Trophoblast cell (in vitro differentiated cells and primary cell): Measurements from ENCODE around the gene LRP5.

ENCODE experiments used
- DNase-seq, 2 donors: peaks; one replicate each; pipeline ENCODE4 v3.0.0-alpha.2; 2016
- H2AFZ ChIP-seq: 2 replicates; pipeline ENCODE4 v1.6.1; 2013; ENCODE audit warnings: low read length, moderate library complexity, mild to moderate bottlenecking; ENCODE audit not compliant: insufficient read depth, poor library complexity
- H2AK5ac ChIP-seq: 2 replicates; pipeline ENCODE4 v1.6.1; 2013; ENCODE audit warnings: mild to moderate bottlenecking, low read length
- H2BK120ac ChIP-seq: 2 replicates; pipeline ENCODE4 v1.6.1; 2013; ENCODE audit warnings: low read length, mild to moderate bottlenecking, moderate library complexity; ENCODE audit not compliant: insufficient read depth, poor library complexity
- H2BK12ac ChIP-seq: 2 replicates; pipeline ENCODE4 v1.6.1; 2013; ENCODE audit warnings: mild to moderate bottlenecking, low read length, moderate library complexity
- H2BK5ac ChIP-seq: 2 replicates; pipeline ENCODE4 v1.6.1; 2013; ENCODE audit warnings: low read length, low read depth, moderate library complexity, mild to moderate bottlenecking; ENCODE audit not compliant: poor library complexity
- H3K14ac ChIP-seq: 2 replicates; pipeline ENCODE4 v1.6.1; 2013; ENCODE audit warnings: mild to moderate bottlenecking, low read length
- H3K18ac ChIP-seq: 2 replicates; pipeline ENCODE4 v1.6.1; 2013; ENCODE audit warnings: mild to moderate bottlenecking, low read length
- H3K23ac ChIP-seq: 2 replicates; pipeline ENCODE4 v1.6.1; 2013; ENCODE audit warnings: low read length
- H3K27ac ChIP-seq: 2 replicates; pipeline ENCODE4 v1.5.1; 2013; ENCODE audit warnings: low read depth, mild to moderate bottlenecking, inconsistent platforms, low read length, moderate library complexity
- H3K27me3 ChIP-seq: 2 replicates; pipeline ENCODE4 v1.6.1; 2013; ENCODE audit warnings: inconsistent platforms, mild to moderate bottlenecking, low read length, moderate library complexity; ENCODE audit not compliant: insufficient read depth
- H3K36me3 ChIP-seq, 2 experiments: 1 replicate in 1 of 2; 2 replicates in 1 of 2; pipeline ENCODE4 v1.6.1; 2013; ENCODE audit warnings: low read length in 2 of 2, mild to moderate bottlenecking in 2 of 2, moderate library complexity in 1 of 2; ENCODE audit not compliant: insufficient read depth in 2 of 2, control insufficient read depth in 1 of 2
- H3K4ac ChIP-seq: 2 replicates; pipeline ENCODE4 v1.6.1; 2013; ENCODE audit warnings: low read depth, mild to moderate bottlenecking, low read length, moderate library complexity
- H3K4me1 ChIP-seq, 2 experiments: 1 replicate in 1 of 2; 2 replicates in 1 of 2; pipeline ENCODE4 v1.6.1; 2013; ENCODE audit warnings: low read length in 2 of 2, mild to moderate bottlenecking in 2 of 2, moderate library complexity in 1 of 2; ENCODE audit not compliant: insufficient read depth in 2 of 2, control insufficient read depth in 1 of 2
- H3K4me2 ChIP-seq: 2 replicates; pipeline ENCODE4 v1.6.1; 2013; ENCODE audit warnings: inconsistent platforms, mild to moderate bottlenecking, low read length, moderate library complexity
- H3K4me3 ChIP-seq: 2 replicates; pipeline ENCODE4 v1.5.1; 2013; ENCODE audit warnings: mild to moderate bottlenecking, low read depth, low read length, inconsistent platforms
- H3K79me1 ChIP-seq: one replicate; pipeline ENCODE4 v1.6.1; 2013; ENCODE audit warnings: low read length
- H3K79me2 ChIP-seq: 2 replicates; pipeline ENCODE4 v1.6.1; 2013; ENCODE audit warnings: low read length, mild to moderate bottlenecking; ENCODE audit not compliant: control insufficient read depth, insufficient read depth, poor library complexity
- H3K9ac ChIP-seq: 2 replicates; pipeline ENCODE4 v1.6.1; 2013; ENCODE audit warnings: mild to moderate bottlenecking, low read length
- H3K9me3 ChIP-seq: 2 replicates; pipeline ENCODE4 v1.6.1; 2013; ENCODE audit warnings: low read depth, mild to moderate bottlenecking, control low read depth, inconsistent platforms, low read length; ENCODE audit not compliant: insufficient read depth
- H4K12ac ChIP-seq: 2 replicates; pipeline ENCODE4 v1.6.1; 2013; ENCODE audit warnings: low read depth, mild to moderate bottlenecking, low read length, moderate library complexity
- H4K8ac ChIP-seq: 2 replicates; pipeline ENCODE4 v1.6.1; 2013; ENCODE audit warnings: low read depth, mild to moderate bottlenecking, low read length, moderate library complexity
- H4K91ac ChIP-seq: one replicate; pipeline ENCODE4 v1.6.1; 2013; ENCODE audit warnings: low read depth, mild to moderate bottlenecking, low read length, moderate library complexity
- WGBS: extraction: QIAGEN DNeasy Blood & Tissue Kit; methylation state at CpG from one replicate; pipeline ENCODE4 v1.1.7; 2013; ENCODE audit warnings: missing lambda C conversion rate; ENCODE audit not compliant: insufficient read length, insufficient coverage; ENCODE audit errors: extremely low coverage; 5-methylcytosine and 5-hydroxymethylcytosine counted together

LRP5 gene

GRCh38 chr11:68372625-68373024 lies 60.2 kb downstream of the LRP5 start:
- no peak overlapping the region for H3K4me2 ChIP-seq
- no peak overlapping the region for H4K12ac ChIP-seq
- no peak overlapping the region for H3K14ac ChIP-seq
- no peak overlapping the region for H3K4ac ChIP-seq
- peaks cover 2% of the 10 kb centered on the region for H3K79me1 ChIP-seq
- no peak overlapping the region for H2BK120ac ChIP-seq
- DNase-seq, result no peak
- no peaks in the 10 kb centered on the region for H3K79me2 ChIP-seq
- H2AK5ac ChIP-seq, result no peak overlapping the region
- H2BK12ac ChIP-seq, result no peak overlapping the region
- H3K27me3 ChIP-seq, result no peaks in the 10 kb centered on the region
- no peak overlapping the region for H3K9ac ChIP-seq
- no peak overlapping the region for H3K4me3 ChIP-seq
- H4K8ac ChIP-seq, result no peak overlapping the region
- H2AFZ ChIP-seq, result no peak overlapping the region
- WGBS, result no CpG with 5 or more reads among the region's 15 CpGs
- H3K9me3 ChIP-seq, result peaks cover 4% of the 10 kb centered on the region
- H4K91ac ChIP-seq, result no peak overlapping the region
- H3K23ac ChIP-seq, result no peak overlapping the region
- no peak overlapping the region for H2BK5ac ChIP-seq
- H3K36me3 ChIP-seq, result peaks cover 0 to 5% of the 10 kb centered on the region in 2 experiments
- H3K27ac ChIP-seq, result no peak overlapping the region
- H3K18ac ChIP-seq, result no peak overlapping the region
- H3K4me1 ChIP-seq, result peaks cover 29 to 40% of the 10 kb centered on the region in 2 experiments

GRCh38 chr11:68373189-68373814 lies 60.9 kb downstream of the LRP5 start:
- Histone ChIP-seq H3K4me3 (no peak overlapping the region), H4K12ac (no peak overlapping the region), H2BK120ac (no peak overlapping the region), H3K9ac (no peak overlapping the region), H3K4me2 (no peak overlapping the region), H3K79me2 (no peaks in the 10 kb centered on the region), H3K18ac (peak overlapping the region; percentile 27), H3K36me3 (peaks cover 0 to 5% of the 10 kb centered on the region in 2 experiments), H4K91ac (peak overlapping the region; percentile 1), H3K23ac (no peak overlapping the region), H2BK12ac (peak overlapping the region; percentile 20), H3K4me1 (peaks cover 29 to 40% of the 10 kb centered on the region in 2 experiments), H2BK5ac (no peak overlapping the region), H2AFZ (no peak overlapping the region), H2AK5ac (peak overlapping the region; percentile 31), H3K27ac (peak overlapping the region; percentile 2), H3K79me1 (peaks cover 2% of the 10 kb centered on the region), H3K27me3 (no peaks in the 10 kb centered on the region), H3K4ac (no peak overlapping the region), H3K9me3 (peaks cover 4% of the 10 kb centered on the region), H3K14ac (peak overlapping the region; percentile 2), H4K8ac (no peak overlapping the region)
- WGBS, result no CpG with 5 or more reads among the region's 22 CpGs
- no peak for DNase-seq

GRCh38 chr11:68373815-68374501 lies 61.6 kb downstream of the LRP5 start:
- DNase-seq, result no peak
- Histone ChIP-seq H2AFZ (no peak overlapping the region), H3K4me1 (peaks cover 29 to 40% of the 10 kb centered on the region in 2 experiments), H3K9ac (no peak overlapping the region), H2BK5ac (no peak overlapping the region), H3K27ac (peak overlapping the region; percentile 2), H2BK12ac (no peak overlapping the region), H3K4ac (no peak overlapping the region), H3K18ac (no peak overlapping the region), H3K36me3 (peaks cover 0 to 5% of the 10 kb centered on the region in 2 experiments), H3K79me2 (no peaks in the 10 kb centered on the region), H3K14ac (no peak overlapping the region), H3K79me1 (peaks cover 2% of the 10 kb centered on the region), H3K4me3 (no peak overlapping the region), H2AK5ac (no peak overlapping the region), H3K4me2 (peak overlapping the region; percentile 25), H3K27me3 (no peaks in the 10 kb centered on the region), H3K23ac (no peak overlapping the region), H4K8ac (no peak overlapping the region), H4K91ac (peak overlapping the region; percentile 1), H4K12ac (no peak overlapping the region), H2BK120ac (no peak overlapping the region), H3K9me3 (peaks cover 4% of the 10 kb centered on the region)
- WGBS, result no CpG with 5 or more reads among the region's 33 CpGs

GRCh38 chr11:68374531-68374930 lies 62.1 kb downstream of the LRP5 start:
- Histone ChIP-seq H3K23ac (no peak overlapping the region), H3K79me2 (no peaks in the 10 kb centered on the region), H3K27me3 (no peaks in the 10 kb centered on the region), H3K4me2 (no peak overlapping the region), H2BK12ac (no peak overlapping the region), H3K9me3 (peaks cover 4% of the 10 kb centered on the region), H3K18ac (peak overlapping the region; percentile 58), H3K14ac (no peak overlapping the region), H2AK5ac (no peak overlapping the region), H2BK5ac (no peak overlapping the region), H3K4me3 (no peak overlapping the region), H2BK120ac (no peak overlapping the region), H3K36me3 (peaks cover 0 to 5% of the 10 kb centered on the region in 2 experiments), H3K4ac (no peak overlapping the region), H2AFZ (no peak overlapping the region), H3K27ac (no peak overlapping the region), H4K91ac (no peak overlapping the region), H3K4me1 (peaks cover 29 to 40% of the 10 kb centered on the region in 2 experiments), H4K8ac (no peak overlapping the region), H3K79me1 (peaks cover 2% of the 10 kb centered on the region), H4K12ac (no peak overlapping the region), H3K9ac (no peak overlapping the region)
- no CpG with 5 or more reads among the region's 12 CpGs for WGBS
- DNase-seq, result no peak
